OCI-LY1 (cell line): Measurements from ENCODE around the gene SOX5.

Experiments
- EZH2 ChIP-seq: fragments of 200-600 bp; sonication (generic), shearing (Covaris generic); IDR thresholded peaks from 2 replicates; pipeline ENCODE4 v1.8.0; 2017; ENCODE audit warnings: borderline replicate concordance, mixed run types, mild to moderate bottlenecking, antibody characterized with exemption, low read length, moderate library complexity, mixed read lengths
- TF ChIP-seq, protein P1 (sequence below): fragments of 200-600 bp; sonication (generic), shearing (Covaris generic); IDR thresholded peaks from 2 replicates; pipeline ENCODE4 v1.5.1; 2017; ENCODE audit warnings: mild to moderate bottlenecking, antibody characterized with exemption, low read length, moderate library complexity, mixed read lengths

DNA sequence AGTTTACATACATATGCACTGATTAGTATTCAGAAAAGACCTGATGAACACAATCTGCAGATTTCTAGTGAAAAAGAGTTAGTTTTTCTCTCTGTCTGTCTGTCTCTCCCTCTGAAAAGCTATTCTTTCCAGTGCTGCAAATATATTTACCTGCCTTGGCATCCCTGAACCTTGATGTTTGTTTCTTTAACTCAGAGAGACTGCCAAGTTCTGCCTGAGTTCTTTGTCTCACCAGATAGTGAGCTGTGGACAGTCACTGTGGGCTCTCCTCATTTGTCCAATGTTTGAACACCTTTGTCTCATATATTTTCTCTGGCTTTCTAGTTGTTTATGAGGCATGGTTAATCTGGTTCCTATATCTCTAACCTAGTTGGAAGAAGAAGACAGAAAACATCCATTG lies 250.4 kb downstream of the SOX5 start:
- TF ChIP-seq, protein P1, sequence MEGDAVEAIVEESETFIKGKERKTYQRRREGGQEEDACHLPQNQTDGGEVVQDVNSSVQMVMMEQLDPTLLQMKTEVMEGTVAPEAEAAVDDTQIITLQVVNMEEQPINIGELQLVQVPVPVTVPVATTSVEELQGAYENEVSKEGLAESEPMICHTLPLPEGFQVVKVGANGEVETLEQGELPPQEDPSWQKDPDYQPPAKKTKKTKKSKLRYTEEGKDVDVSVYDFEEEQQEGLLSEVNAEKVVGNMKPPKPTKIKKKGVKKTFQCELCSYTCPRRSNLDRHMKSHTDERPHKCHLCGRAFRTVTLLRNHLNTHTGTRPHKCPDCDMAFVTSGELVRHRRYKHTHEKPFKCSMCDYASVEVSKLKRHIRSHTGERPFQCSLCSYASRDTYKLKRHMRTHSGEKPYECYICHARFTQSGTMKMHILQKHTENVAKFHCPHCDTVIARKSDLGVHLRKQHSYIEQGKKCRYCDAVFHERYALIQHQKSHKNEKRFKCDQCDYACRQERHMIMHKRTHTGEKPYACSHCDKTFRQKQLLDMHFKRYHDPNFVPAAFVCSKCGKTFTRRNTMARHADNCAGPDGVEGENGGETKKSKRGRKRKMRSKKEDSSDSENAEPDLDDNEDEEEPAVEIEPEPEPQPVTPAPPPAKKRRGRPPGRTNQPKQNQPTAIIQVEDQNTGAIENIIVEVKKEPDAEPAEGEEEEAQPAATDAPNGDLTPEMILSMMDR, result no peak
- no peak for TF ChIP-seq EZH2
